Stimulated activated naive CD8-positive, alpha-beta T cell treated with anti-CD3 and anti-CD28 coated beads, Interleukin-15, Interleukin-2, amounts not matched to agents 100 ng/mL and 50 ng/mL, for 24 hours (primary cell): ENCODE results near the gene PALB2.
A peak's percentile ranks its signal among the peaks of the same experiment; 100 is the strongest.
"Not testable (repeated sequence)": the region's sequence is repeated elsewhere in the genome, so short reads cannot be mapped to it uniquely, and the experiment has no call there.

Experiments used
- H3K27ac Mint-ChIP-seq: one replicate; pipeline ENCODE4 v1.8.0; 2021; ENCODE audit warnings: mild to moderate bottlenecking, mixed read lengths
- H3K27me3 Mint-ChIP-seq: one replicate; pipeline ENCODE4 v1.8.0; 2021; ENCODE audit warnings: mixed read lengths
- H3K36me3 Mint-ChIP-seq: one replicate; pipeline ENCODE4 v1.8.0; 2021; ENCODE audit warnings: low read depth, mixed read lengths
- H3K4me1 Mint-ChIP-seq: one replicate; pipeline ENCODE4 v1.8.0; 2021; ENCODE audit warnings: low read depth, mixed read lengths
- H3K4me3 Mint-ChIP-seq: one replicate; pipeline ENCODE4 v1.8.0; 2021; ENCODE audit warnings: mild to moderate bottlenecking, mixed read lengths
- H3K9me3 Mint-ChIP-seq: one replicate; pipeline ENCODE4 v1.8.0; 2021; ENCODE audit warnings: mixed read lengths

PALB2 gene

DNA sequence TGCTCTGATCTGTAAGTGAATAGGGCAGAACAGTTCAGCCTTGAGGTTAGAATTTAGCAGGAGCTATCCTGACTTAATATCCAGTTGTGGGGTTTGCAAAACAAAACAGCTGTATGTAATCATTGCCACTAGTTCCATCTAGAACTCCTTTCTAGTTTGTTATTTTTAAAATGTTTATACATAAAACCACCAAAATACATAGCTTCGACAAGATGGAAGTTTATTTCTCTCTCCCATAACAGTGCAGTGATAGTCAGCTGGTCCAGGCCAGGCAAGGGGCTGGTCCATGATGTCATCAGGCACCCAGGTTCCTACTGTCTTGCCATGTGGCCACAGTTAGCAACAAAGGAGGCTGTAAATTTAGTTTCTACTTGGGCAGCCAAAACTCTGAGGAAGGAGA is 27.1 kb upstream of the PALB2 start:
- Mint-ChIP-seq H3K27me3 (no peaks in the 10 kb centered on the region), H3K36me3 (peaks cover 82% of the 10 kb centered on the region), H3K27ac (no peak overlapping the region), H3K4me1 (peaks cover 22% of the 10 kb centered on the region), H3K9me3 (no peaks in the 10 kb centered on the region), H3K4me3 (no peak overlapping the region)

DNA sequence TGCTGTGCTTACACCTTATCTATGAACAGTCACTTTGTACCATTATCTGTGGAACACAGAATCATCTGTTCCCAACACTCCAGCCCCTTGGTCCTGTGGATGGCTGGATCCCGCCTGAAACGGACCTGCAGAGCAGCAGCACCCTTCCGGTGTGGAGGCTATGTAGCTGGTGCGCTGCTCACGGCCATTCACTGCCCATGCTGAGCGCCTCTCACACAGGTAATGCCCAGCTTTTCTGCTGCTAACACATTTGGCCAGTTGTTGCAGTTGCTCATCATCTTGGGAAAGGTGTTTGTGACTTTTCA is 26.2 kb upstream of the PALB2 start:
- H3K4me3 Mint-ChIP-seq = no peak overlapping the region
- H3K9me3 Mint-ChIP-seq = no peaks in the 10 kb centered on the region
- no peaks in the 10 kb centered on the region for H3K27me3 Mint-ChIP-seq
- peaks cover 22% of the 10 kb centered on the region for H3K4me1 Mint-ChIP-seq
- no peak overlapping the region for H3K27ac Mint-ChIP-seq
- H3K36me3 Mint-ChIP-seq = peaks cover 89% of the 10 kb centered on the region

DNA sequence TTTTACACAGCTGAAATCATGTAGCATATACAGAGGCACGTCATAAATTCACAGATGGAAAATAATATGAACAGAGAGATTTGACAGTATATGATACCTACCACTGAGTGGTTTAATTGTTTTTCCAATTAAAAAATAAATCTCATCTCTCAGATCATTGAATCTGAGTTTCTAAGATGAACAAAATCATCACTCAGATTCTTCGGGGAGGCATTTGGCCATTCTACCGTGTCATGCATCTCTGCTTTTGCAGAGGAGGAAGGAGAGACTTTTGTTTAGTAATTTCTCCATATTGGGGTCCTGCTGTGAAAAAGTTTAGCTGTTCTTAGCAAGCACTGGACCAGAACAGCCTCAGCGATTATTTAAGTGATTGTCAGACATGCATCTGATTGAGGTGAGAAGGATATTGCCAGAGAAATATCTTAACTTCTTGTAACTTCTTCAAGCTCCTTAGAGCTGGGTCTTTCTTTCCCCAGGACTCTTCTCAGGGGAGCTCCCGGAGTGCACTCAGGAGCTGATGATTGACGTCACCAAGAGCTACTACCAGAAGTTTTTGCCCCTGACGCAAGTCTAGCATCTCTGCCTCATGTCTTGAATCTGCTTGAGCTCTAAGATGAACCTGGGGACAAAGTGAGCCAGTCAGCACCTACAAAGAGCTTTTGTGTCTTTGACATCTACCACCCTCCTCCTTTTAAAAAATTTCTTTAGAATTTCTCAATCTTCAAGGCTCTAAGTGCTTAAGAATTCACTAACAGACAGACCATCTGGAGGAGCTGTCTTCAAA is 25.7 kb upstream of the PALB2 start:
- H3K9me3 Mint-ChIP-seq = no peaks in the 10 kb centered on the region
- H3K27ac Mint-ChIP-seq = no peak overlapping the region
- H3K4me3 Mint-ChIP-seq = no peak overlapping the region
- H3K27me3 Mint-ChIP-seq = no peaks in the 10 kb centered on the region
- H3K36me3 Mint-ChIP-seq = peaks cover 93% of the 10 kb centered on the region
- peaks cover 22% of the 10 kb centered on the region for H3K4me1 Mint-ChIP-seq

DNA sequence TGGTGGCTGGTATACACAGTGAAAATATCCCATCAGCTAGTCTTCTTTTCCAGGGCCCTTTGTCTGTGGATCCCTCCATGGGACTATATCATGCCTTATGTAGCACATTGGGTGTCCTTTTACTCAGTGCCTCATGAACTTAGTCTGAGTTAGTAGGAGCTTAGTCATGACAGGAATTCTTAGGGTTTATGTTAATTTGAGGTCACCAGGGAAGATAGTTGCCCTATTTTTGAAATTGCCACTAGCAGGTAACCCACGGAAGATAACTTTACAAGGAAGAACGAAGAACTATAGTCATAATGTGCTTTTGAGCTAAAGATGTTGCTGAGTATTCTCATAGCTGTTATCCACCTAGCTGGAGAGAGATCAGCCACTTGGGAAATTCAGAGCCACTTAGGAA is 22.8 kb upstream of the PALB2 start:
- H3K4me3 Mint-ChIP-seq = no peak overlapping the region
- H3K27ac Mint-ChIP-seq = no peak overlapping the region
- peaks cover 7% of the 10 kb centered on the region for H3K4me1 Mint-ChIP-seq
- H3K9me3 Mint-ChIP-seq = no peaks in the 10 kb centered on the region
- H3K36me3 Mint-ChIP-seq = peaks cover 95% of the 10 kb centered on the region
- no peaks in the 10 kb centered on the region for H3K27me3 Mint-ChIP-seq

DNA sequence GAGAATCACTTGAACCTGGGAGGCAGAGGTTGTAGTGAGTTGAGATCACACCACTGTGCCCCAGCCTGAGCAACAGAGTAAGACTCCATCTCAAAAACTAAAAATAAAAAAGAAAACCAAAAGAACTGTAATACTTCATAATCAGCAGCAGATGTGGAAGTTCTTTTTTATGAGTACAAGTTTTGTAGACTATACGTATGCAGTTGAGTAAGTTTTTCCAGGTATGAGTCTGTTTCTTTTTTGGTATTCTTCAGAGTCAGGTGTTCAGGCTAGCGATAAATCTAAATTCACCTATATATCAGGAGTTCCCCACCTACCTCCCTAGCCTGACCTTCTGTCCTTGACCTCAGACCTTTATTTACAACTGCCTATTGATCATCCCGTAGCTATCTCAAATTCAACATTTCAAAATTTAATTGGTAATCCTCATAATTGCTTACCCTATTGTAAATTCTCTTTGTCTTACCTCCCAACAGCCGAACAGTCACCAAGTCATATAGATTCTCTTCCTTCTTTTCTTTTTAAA is 10.9 kb upstream of the PALB2 start:
- Mint-ChIP-seq H3K36me3 (peaks cover 60% of the 10 kb centered on the region), H3K27ac (peak overlapping the region; percentile 18), H3K4me3 (no peak overlapping the region), H3K27me3 (no peaks in the 10 kb centered on the region), H3K9me3 (no peaks in the 10 kb centered on the region), H3K4me1 (peaks cover 36% of the 10 kb centered on the region)

DNA sequence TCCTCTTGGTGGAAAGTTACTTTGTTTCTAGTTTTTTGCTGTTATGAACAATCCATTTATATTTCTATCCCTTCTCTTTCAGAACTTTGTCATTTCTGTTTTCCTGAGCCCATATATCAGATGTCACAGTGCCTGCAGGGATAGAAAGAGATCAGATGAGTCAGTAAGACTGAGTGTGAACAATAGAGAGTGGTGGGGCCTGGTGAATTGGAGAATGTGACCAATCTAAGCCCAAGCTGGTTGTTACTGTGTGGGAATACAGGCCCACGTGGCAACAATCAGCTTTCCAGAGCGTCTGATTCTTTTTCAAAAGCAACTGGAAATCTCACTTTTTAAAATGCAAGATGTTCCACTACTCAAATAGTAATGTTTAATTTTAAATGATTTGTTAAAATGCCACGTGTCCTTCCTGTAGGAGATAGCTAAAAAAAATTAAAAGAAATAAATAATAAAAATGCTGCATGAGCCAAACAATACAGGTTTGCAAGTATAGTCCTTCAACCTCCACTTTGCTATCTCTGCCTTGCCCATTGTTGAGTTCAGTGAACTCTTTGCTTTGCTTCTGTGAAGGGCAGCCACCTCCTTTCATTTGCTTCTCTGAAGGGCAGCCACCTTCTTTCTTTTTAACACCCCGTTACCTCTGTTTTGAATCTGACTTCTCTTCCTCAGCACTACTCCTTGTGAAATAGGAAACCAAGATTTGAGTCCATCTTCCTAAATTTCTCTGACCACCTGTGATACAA is 9.7 kb upstream of the PALB2 start:
- H3K9me3 Mint-ChIP-seq = no peaks in the 10 kb centered on the region
- no peak overlapping the region for H3K4me3 Mint-ChIP-seq
- H3K27ac Mint-ChIP-seq = peak overlapping the region; percentile 70
- H3K27me3 Mint-ChIP-seq = no peaks in the 10 kb centered on the region
- H3K36me3 Mint-ChIP-seq = peaks cover 67% of the 10 kb centered on the region
- peaks cover 46% of the 10 kb centered on the region for H3K4me1 Mint-ChIP-seq

DNA sequence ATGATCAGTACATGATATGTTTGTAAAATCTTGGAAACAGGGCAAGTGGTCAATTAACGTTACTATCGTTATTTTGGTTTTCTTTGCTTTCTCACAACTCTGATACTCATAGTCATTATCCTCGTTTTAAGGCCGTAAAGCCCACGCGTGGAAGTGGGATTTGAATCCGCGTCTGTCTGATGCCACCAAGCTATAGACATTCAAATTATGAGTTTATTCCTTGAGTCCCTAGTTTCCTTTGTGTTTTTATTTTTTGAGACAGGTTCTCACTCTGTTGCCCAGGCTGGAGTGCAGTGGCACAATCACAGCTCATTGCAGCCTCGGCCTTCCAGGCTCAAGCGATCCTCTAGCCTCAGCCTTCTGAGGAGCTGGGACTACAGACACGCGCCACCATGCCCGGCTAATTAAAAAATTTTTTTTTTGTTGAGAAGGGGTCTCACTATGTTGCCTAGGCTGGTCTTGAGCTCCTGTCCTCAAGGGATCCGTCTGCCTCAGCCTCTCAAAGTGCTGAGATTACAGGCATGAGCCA is 1.2 kb upstream of the PALB2 start:
- Mint-ChIP-seq H3K36me3 (peaks cover 52% of the 10 kb centered on the region), H3K27me3 (no peaks in the 10 kb centered on the region), H3K27ac (peak overlapping the region; percentile 93), H3K4me1 (peaks cover 41% of the 10 kb centered on the region), H3K9me3 (no peaks in the 10 kb centered on the region), H3K4me3 (peak overlapping the region; percentile 98)

DNA sequence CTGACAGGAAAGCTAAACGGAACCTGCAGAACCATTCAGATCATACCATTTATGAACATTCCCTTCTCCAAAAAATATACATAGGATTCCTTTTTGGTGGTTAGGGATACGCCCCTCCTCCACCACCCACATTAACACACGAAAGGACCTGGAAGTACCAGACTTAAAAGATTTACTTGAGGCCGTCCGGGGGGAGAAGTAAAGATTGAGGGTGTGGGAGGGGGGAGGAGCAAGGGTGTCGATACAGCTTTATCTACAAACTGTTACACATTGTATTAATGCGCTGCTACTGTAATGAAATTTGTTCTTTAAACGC is 537 bp downstream of the PALB2 start:
- Mint-ChIP-seq H3K27me3 (no peaks in the 10 kb centered on the region), H3K9me3 (no peaks in the 10 kb centered on the region), H3K36me3 (peaks cover 47% of the 10 kb centered on the region), H3K27ac (peak overlapping the region; percentile 91), H3K4me3 (peak overlapping the region; percentile 98), H3K4me1 (peaks cover 28% of the 10 kb centered on the region)

DNA sequence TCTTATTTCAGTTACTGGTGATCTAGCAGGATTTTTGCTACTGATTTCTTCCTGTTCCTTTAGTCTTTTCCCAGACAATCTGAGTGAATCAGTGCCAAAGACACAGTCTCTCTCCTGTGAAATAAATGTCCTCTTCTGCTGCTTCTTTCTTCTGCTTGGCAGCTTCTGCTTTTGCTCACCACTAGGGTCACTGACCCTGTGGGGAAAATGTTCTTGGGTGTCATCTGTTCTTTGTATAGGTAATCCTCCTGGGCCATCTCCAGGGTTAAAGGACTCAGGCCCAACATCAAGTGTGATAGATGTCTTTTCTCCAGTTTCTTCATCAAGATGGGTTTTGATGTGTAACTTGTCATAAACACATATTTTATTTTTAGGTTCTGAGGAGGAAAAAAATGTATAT is 5.2 kb downstream of the PALB2 start:
- H3K27ac Mint-ChIP-seq = no peak overlapping the region
- H3K4me3 Mint-ChIP-seq = no peak overlapping the region
- peaks cover 57% of the 10 kb centered on the region for H3K36me3 Mint-ChIP-seq
- peaks cover 15% of the 10 kb centered on the region for H3K4me1 Mint-ChIP-seq
- H3K27me3 Mint-ChIP-seq = no peaks in the 10 kb centered on the region
- no peaks in the 10 kb centered on the region for H3K9me3 Mint-ChIP-seq

DNA sequence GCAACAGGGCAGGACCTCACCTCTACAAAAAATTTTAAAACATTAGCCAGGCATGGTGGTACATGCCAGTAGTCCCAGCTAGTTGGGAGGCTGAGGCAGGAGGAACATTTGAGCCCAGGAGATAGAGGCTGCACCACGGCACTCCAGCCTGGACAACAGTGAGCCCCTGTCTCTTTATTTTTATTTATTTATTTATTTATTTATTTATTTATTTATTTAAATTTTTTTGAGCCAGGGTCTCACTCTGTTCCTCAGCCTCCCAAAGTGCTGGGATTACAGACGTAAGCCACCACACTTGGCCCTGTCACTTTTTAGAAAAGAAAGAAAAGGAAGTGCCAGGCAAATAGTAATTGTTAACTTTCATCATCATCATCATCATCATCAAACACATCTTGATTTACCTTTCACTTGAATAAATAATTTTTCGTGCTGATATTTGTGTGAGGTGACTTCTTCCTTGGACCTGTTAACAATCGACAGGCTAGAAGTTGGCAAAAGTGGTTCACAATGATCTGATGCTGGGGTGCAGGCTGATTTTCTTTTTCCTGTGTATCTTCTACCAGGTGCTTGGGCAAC is 6.6 kb downstream of the PALB2 start:
- Mint-ChIP-seq H3K27ac (peak overlapping the region; percentile 47), H3K36me3 (peaks cover 62% of the 10 kb centered on the region), H3K27me3 (no peaks in the 10 kb centered on the region), H3K9me3 (no peaks in the 10 kb centered on the region), H3K4me1 (peaks cover 4% of the 10 kb centered on the region), H3K4me3 (no peak overlapping the region)

DNA sequence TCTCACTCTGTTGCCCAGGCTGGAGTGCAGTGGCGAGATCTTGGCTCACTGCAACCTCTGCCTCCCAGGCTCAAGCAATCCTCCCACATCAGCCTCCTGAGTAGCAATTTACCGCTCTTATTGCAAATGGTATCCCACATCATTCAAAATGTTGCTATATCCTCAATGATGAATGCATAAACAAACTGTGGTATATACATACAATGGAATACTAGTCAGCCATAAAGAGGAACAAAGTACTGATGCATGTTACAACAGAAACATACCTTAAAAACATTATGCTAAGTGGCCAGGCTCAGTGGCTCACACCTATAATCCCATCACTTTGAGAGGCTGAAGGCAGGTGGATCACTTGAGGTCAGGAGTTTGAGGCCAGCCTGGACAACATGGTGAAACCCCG is 9.2 kb downstream of the PALB2 start:
- H3K4me3 Mint-ChIP-seq, H3K27me3 Mint-ChIP-seq, H3K4me1 Mint-ChIP-seq, H3K27ac Mint-ChIP-seq, H3K9me3 Mint-ChIP-seq: not testable (repeated sequence)
- peaks cover 72% of the 10 kb centered on the region for H3K36me3 Mint-ChIP-seq

DNA sequence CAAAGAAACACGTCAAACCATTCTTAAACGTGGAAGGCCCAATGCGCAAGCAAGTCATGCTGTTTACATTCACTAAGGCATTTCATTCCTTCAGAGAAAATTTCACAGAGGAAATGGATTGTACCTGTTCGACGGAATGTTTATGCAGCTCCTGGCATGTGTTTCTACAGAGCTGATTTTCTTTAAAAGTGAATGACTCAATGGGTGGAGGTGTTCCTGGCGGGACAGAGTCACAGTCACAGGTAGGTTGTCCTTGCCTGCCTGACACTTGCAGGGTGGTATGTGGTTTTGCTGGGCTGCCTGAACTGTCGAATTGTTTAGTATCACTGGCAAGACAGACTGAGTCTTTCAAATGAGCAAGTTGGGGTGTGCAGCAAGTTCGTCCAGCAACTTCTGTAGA is 11.6 kb downstream of the PALB2 start:
- Mint-ChIP-seq H3K4me1 (peaks cover 4% of the 10 kb centered on the region), H3K36me3 (peaks cover 67% of the 10 kb centered on the region), H3K27me3 (no peaks in the 10 kb centered on the region), H3K4me3 (no peak overlapping the region), H3K9me3 (no peaks in the 10 kb centered on the region), H3K27ac (no peak overlapping the region)

DNA sequence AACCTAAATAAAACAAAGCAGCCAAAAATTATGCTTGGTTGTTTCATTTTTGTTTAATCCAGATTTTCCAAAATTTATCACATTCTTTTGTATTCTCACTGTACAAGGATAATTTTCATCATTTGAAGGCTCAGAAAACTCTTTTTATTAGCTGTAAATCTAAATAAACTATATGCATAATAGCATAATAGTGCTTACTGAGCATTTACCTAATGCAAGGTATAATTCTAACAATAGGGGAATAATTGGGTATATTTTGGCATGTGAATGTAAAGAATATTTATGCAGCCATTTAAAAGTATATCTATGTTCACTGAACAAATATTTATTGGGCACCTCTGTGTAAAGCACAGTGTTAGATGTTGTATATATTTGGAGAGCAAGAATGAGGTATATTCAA is 17.0 kb downstream of the PALB2 start:
- peaks cover 76% of the 10 kb centered on the region for H3K36me3 Mint-ChIP-seq
- no peak overlapping the region for H3K4me3 Mint-ChIP-seq
- no peaks in the 10 kb centered on the region for H3K27me3 Mint-ChIP-seq
- no peak overlapping the region for H3K27ac Mint-ChIP-seq
- H3K9me3 Mint-ChIP-seq = no peaks in the 10 kb centered on the region
- H3K4me1 Mint-ChIP-seq = no peaks in the 10 kb centered on the region

DNA sequence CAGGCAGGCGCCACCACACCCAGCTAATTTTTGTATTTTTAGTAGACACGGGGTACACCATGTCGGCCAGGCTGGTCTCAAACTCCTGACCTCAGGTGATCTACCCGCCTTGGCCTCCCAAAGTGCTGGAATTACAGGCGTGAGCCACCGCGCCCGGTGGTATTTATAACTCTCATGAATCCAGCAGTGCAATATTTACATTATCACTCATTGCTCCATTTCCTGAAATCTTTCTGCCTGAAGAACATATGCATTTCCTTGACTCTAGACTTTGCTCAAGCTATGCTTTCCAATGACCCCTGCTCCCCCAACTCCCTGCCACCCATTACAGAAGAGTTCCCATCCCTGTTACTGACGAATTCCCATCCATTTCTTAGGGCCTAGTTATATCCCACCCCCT is 25.3 kb downstream of the PALB2 start:
- Mint-ChIP-seq H3K27ac (no peak overlapping the region), H3K36me3 (peaks cover 53% of the 10 kb centered on the region), H3K27me3 (no peaks in the 10 kb centered on the region), H3K4me1 (no peaks in the 10 kb centered on the region), H3K4me3 (no peak overlapping the region), H3K9me3 (no peaks in the 10 kb centered on the region)

DNA sequence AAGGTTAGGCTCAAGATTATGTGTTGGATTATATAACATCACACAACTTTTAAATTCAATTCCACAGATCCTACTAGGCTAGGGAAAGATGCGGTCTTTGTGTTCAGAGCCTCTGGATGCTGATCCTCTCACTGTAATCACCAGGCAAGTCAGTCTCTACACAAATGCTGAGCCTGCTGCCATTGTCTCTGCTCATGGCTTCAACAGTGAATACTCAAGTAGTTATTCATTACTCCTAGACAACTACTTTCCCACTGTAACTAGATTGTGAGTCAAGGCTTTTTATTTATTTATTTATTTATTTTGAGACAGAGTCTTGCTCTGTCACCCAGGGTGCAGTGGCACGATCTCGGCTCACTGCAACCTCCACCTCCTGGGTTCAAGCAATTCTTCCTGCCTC is 29.2 kb downstream of the PALB2 start:
- Mint-ChIP-seq H3K9me3 (no peaks in the 10 kb centered on the region), H3K36me3 (peaks cover 32% of the 10 kb centered on the region), H3K4me1 (no peaks in the 10 kb centered on the region), H3K27me3 (no peaks in the 10 kb centered on the region), H3K27ac (no peak overlapping the region), H3K4me3 (no peak overlapping the region)
